GM18867 (cell line): ENCODE results near the gene ACOT9.
"Not testable (repeated sequence)": the region's sequence is repeated elsewhere in the genome, so short reads cannot be mapped to it uniquely, and the experiment has no call there.

Experiments used
- ATAC-seq: cut with Tn5 transposase; IDR thresholded peaks from one replicate; pipeline ENCODE4 v1.9.1; 2021; ENCODE audit warnings: mild to moderate bottlenecking, moderate library complexity; ENCODE audit not compliant: unreplicated experiment

The ACOT9 gene

GRCh38 chrX:23705235-23705634 is 37.8 kb downstream of the ACOT9 start:
- ATAC-seq, result no peak

GRCh38 chrX:23704673-23705206 is 38.3 kb downstream of the ACOT9 start:
- no peak for ATAC-seq

- ATAC-seq, result no peak
These were observed 43.4 kb downstream of the ACOT9 start for GRCh38 chrX:23699636-23700194.

- ATAC-seq, result peak; percentile 82
These were observed 48.5 kb downstream of the ACOT9 start for GRCh38 chrX:23694606-23695005.

- ATAC-seq, result no peak
These were observed 50.9 kb downstream of the ACOT9 start for GRCh38 chrX:23692166-23692565.

GRCh38 chrX:23676486-23676885 is 66.6 kb downstream of the ACOT9 start:
- not testable (repeated sequence) for ATAC-seq

GRCh38 chrX:23673108-23673507 is 70.0 kb downstream of the ACOT9 start:
- ATAC-seq, result no peak

GRCh38 chrX:23670528-23670927 is 72.5 kb downstream of the ACOT9 start:
- ATAC-seq, result no peak

- ATAC-seq, result no peak
These were observed 74.7 kb downstream of the ACOT9 start for GRCh38 chrX:23668335-23668734.

- ATAC-seq, result peak; percentile 60
These were observed 75.6 kb downstream of the ACOT9 start, which contains the start of gene PRDX4 for GRCh38 chrX:23667239-23668177. Gene PRDX4, plus strand, starts transcription at chrX:23667493. Its CDS starts 78 bp downstream, at chrX:23667571.

- ATAC-seq, result no peak
These were observed 76.8 kb downstream of the ACOT9 start for GRCh38 chrX:23666282-23666681.

- no peak for ATAC-seq
These were observed 78.6 kb downstream of the ACOT9 start for GRCh38 chrX:23664496-23664895.

GRCh38 chrX:23662853-23663252 is 80.2 kb downstream of the ACOT9 start:
- peak; percentile 62 for ATAC-seq

GRCh38 chrX:23662187-23662586 is 80.9 kb downstream of the ACOT9 start:
- peak; percentile 58 for ATAC-seq

GRCh38 chrX:23661671-23662070 is 81.4 kb downstream of the ACOT9 start:
- no peak for ATAC-seq

GRCh38 chrX:23660766-23661132 is 82.3 kb downstream of the ACOT9 start:
- ATAC-seq, result no peak

- ATAC-seq, result not testable (repeated sequence)
These were observed 82.9 kb downstream of the ACOT9 start for GRCh38 chrX:23660083-23660765.

GRCh38 chrX:23659339-23659738 is 83.7 kb downstream of the ACOT9 start:
- ATAC-seq, result no peak

- ATAC-seq, result no peak
These were observed 86.4 kb downstream of the ACOT9 start for GRCh38 chrX:23656684-23657083.

- ATAC-seq, result no peak
These were observed 87.0 kb downstream of the ACOT9 start for GRCh38 chrX:23656091-23656490.
